GM18505 (cell line): ENCODE measurements around the gene BACE2.

Experiments
- ATAC-seq: cut with Tn5 transposase; IDR thresholded peaks from one replicate; pipeline ENCODE4 v1.9.1; 2021; ENCODE audit not compliant: unreplicated experiment
- POLR2A ChIP-seq: IDR thresholded peaks from 4 replicates; pipeline ENCODE4 v1.6.1; 2011; ENCODE audit warnings: borderline replicate concordance; ENCODE audit not compliant: insufficient read depth, insufficient read length; ENCODE audit errors: extremely low read depth

BACE2 gene

DNA sequence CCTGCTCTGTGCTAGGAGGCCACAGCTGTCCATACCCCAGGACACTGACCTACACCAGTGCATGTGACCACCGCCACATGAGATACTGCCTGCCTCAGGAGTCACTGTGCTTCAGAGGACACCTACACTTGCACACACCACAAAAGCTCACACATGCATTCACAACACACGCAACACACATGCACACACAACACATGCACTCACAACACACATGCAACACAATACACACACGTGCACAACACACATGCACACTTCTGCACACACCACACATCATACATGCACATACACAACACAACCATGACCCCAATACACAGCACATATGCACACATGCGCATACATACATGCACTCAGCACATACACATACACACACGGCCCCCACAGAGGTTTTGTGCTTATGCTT, 28.7 kb upstream of the BACE2 start:
- no peak for TF ChIP-seq POLR2A
- no peak for ATAC-seq

- no peak for TF ChIP-seq POLR2A
- no peak for ATAC-seq
These were observed 28.0 kb upstream of the BACE2 start for GRCh38 chr21:41139951-41140350.

- ATAC-seq, result no peak
- TF ChIP-seq POLR2A, result no peak
These were observed 26.9 kb upstream of the BACE2 start for GRCh38 chr21:41141031-41141457.

- ATAC-seq, result no peak
- TF ChIP-seq POLR2A, result no peak
These were observed 25.7 kb upstream of the BACE2 start for GRCh38 chr21:41142051-41142795.

GRCh38 chr21:41143596-41144325, 24.2 kb upstream of the BACE2 start:
- ATAC-seq, result no peak
- TF ChIP-seq POLR2A, result no peak

- ATAC-seq, result no peak
These were observed 20.6 kb upstream of the BACE2 start for GRCh38 chr21:41147096-41147978.

DNA sequence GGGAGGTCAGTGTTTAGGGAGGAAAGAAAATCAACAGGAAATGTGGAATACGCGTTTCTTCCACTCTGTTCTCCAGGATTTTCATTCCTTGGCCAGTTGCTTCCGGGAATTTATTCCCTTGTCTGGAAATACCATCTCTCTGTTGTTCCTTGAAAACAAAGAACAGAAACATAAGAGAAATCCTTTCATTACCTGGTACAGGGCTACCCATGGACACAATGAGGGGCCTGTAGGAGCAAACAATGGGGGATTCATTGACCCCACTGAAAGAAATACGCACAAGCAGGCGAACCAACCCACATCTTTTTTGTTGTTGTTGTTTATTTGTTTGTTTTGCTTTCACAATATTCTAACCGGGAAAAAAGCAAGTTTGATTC, 20.0 kb upstream of the BACE2 start:
- no peak for TF ChIP-seq POLR2A
- no peak for ATAC-seq

More at GRCh38 chr21:41147096-41147978, 20.6 kb upstream of the BACE2 start:
- TF ChIP-seq POLR2A, result no peak

DNA sequence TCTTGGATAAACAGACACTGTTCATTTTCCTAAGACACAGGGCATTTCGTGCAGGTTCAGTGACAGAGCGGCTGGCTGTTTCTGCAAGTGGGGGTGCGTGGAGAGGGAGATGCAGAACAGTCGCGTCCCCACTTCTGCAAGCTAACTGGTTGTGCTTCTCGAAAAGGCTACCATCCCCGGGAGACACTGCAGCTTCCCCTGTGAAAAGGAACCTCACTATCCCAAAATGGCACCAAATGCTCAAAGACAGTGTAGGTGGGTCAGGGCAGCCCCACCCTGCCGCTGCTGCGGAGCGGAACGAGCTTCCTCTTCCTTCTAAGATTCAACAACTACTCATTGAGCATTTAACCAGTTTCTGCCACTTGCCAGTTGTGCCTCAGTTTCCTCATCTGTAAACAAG, 19.2 kb upstream of the BACE2 start:
- no peak for TF ChIP-seq POLR2A
- ATAC-seq, result no peak

DNA sequence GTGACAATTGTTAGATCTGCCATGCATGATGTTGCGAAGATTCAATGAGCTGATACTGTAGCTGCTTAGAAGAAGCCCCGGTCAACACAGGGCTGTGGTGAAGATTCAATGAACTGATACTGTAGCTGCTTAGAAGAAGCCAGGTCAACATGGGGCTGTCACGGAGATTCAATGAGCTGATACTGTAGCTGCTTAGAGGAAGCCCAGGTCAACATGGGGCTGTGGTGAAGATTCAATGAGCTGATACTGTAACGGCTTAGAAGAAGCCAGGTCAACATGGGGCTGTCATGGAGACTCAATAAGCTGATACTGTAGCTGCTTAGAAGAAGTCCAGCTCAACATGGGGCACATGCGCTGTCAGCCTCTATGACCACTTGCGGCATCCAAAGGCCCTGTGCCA, 18.8 kb upstream of the BACE2 start:
- no peak for ATAC-seq
- no peak for TF ChIP-seq POLR2A

DNA sequence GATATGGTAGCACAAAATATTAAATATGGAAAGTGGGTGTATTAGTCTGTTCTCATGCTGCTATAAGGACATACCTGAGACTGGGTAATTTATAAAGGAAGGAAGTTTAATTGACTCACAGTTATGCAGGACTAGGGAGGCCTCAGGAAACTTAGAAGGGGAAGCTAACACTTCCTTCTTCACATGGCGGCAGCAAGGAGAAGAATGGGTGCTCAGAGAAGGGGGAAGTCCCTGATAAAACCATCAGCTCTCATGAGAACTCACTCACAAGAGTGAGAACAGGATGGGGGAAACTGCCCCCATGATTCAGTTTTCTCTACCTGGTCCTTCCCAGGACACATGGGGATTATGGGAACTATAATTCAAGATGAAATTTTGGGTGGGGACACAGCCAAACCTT, 15.8 kb upstream of the BACE2 start:
- no peak for ATAC-seq

GRCh38 chr21:41153443-41153842, 14.5 kb upstream of the BACE2 start:
- no peak for TF ChIP-seq POLR2A
- ATAC-seq, result no peak

More for the DNA sequence above, 15.8 kb upstream of the BACE2 start:
- TF ChIP-seq POLR2A, result no peak

- TF ChIP-seq POLR2A, result no peak
- ATAC-seq, result no peak
These were observed 11.8 kb upstream of the BACE2 start for GRCh38 chr21:41156142-41156541.

GRCh38 chr21:41158026-41158425, 9.9 kb upstream of the BACE2 start:
- ATAC-seq, result no peak
- TF ChIP-seq POLR2A, result no peak
